Stimulated activated CD4-positive, alpha-beta T cell treated with anti-CD3 and anti-CD28 coated beads, Interleukin-4, amount 100 ng/mL, for 4 hours (primary cell): ENCODE results near the gene YAE1.

ENCODE experiments used
- DNase-seq, 2 experiments: peaks; one replicate each; pipeline ENCODE4 v3.0.0-alpha.2; 2020

The YAE1 gene

DNA sequence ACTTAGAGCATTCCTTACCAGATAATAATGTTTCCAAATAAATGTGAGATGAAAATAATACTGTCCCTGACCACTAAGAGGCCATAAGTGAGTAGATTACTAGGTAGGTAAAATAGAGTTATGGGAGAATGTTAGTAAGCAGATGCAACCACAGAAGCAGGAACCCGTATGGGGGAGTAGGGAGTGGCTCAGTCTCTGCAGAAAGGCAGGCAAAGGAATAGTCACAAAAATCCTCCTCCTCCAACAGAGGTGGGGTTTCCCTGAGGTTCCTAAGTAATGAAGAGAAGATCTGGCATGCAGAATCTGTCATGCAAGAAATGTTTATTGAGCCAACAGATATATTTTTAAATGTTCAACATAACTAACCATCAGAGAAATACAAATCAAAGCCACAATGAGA lies 9.0 kb upstream of the YAE1 start:
- no peak for DNase-seq

DNA sequence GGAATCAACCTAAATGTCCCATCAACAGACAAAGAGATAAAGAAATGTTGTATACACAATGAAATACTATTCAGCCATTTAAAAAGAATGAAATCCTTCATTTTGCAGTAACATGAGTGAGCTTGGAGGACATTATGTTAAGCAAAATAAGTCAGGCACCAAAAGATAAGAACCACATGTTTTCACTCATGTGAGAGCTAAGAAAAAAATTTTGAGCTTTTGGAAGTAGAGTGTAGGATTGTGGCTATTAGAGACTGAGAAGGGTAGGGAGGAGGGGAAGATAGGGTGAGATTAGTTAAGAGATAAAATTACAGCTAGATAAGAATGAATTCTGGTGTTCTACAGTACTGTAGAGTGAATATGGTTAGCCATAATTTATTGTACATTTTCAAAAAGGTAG lies 8.3 kb upstream of the YAE1 start:
- no peak for DNase-seq

DNA sequence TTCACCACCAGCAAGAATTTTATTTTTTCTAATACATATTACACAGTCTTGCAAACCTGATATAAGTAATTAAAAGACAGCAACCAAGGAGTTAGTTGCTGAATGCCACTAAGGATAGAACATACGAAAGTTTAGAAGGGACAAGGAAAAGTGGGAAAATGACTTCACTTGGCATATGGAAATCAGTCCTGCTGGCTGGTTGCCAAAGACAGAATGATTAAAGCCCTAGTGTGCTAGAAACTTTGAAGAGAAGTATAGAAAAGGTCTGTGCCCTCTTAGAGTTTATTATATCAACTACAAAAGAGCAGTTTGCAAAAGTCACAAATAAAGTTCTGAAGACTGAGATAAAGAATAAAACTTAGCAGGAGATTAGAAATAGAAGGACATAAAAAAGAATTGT lies 5.8 kb upstream of the YAE1 start:
- DNase-seq, result no peak

DNA sequence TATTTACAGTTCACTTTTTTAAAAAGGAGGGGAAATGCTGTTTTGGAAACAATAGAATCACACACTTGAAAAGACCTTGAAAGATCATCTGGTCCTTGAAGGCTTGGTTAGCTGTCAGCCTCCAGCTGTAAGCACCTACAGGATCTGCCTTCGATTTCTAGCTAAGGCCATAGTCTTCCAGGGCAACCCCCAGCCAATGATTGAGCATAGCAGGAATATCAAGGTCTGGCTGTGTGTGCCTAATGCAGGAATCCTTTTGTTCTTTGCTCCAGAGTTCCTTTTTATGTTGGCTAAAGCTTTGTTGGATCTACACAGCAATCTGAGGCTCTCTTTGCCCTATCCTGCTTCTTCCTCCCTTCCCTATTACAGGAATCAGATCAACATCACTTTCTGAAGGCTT lies 5.2 kb upstream of the YAE1 start:
- DNase-seq, result no peak

DNA sequence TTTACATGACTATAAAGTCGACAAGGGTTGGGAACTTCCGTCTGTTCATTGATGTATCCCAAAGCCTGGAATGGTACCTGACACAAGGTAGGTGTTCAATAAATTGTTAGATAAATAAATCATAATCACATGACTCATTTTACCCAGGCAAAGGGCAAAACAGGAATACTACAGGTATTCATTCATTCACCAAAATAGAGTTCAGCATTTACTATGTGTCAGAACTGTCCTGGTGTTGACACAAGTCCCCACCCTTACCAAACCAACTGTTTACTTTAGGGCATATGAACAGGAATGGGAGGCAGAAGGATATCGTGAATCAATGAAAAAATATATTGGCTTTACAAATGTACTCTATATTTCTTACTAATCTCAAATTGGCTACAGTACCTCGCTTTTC lies 666 bp upstream of the YAE1 start:
- no peak for DNase-seq

DNA sequence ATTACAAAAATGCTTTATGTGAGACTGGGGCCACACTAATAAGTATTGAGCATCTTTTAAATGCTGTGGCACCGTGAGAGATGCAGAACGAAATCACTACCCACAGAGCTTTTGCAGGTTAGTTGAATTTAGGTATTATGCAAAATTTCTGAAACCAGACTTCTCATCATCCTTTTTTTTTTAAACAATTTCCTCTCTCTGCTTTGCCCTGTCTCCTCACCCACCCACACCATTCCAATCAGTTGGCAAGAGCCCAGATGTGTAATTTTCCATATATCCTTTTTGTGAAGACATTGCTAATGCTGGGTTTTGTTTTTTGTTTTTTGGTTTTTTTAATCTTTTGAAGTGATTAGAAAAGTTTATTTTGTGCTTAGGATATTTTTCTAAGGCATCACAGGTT lies 1.1 kb downstream of the YAE1 start:
- DNase-seq, result no peak

DNA sequence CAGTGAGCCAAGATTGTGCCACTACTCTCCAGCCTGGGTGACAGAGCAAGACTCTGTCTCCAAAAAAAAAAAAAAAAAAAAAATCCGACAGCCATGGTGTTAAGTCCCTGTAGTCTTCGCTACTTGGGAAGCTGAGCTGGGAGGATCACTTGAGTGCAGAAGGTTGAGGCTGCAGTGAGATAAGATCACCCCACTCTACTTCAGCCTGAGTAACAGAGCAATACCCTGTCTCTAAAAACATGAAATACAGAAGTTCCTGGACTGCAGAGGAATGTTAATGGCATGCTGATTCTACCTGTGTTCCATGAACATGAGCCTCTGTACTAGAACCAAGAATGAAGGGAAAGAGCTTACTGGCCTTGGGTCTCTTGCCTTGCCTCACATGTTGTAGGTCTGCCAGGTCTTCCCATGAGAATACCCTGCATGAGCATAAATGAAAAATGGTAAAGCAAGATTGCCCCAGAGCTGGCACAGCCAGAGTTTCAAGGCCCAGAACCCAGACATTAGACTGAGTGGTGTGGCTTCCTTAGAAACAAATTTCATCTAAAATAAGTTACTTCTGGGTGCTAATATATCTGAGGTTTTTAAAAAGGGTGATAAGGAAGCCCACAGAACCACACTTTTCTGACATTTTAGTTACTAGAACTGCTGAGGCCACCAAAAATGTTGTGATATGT lies 8.6 kb downstream of the YAE1 start:
- DNase-seq, result no peak

DNA sequence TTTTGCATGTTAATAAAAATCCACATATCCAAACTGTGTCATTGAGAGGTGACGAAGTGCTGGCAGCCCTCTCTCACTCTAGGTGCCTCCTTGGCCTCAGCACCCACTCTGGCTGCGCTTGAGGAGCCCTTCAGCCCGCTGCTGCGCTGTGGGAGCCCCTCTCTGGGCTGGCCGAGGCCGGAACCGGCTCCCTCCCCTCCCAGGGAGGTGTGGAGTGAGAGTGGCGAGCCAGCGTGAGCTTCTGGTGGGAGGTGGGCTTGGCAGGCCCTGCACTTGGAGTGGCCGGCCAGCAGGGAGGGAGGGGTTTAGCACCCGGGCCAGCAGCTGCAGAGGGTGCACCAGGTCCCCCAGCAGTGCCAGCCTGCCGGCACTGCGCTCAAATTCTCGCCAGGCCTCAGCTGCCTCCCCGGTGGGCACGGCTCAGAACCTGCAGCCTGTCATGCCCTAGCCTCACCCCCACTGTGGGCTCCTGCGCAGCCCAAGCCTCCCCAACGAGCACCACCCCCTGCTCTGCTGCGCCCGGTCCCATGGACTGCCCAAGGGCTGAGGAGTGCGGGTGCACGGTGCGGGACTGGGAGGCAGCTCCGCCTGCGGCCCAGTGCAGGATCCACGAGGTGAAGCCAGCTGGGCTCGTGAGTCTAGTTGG lies 11.1 kb downstream of the YAE1 start:
- no peak for DNase-seq

DNA sequence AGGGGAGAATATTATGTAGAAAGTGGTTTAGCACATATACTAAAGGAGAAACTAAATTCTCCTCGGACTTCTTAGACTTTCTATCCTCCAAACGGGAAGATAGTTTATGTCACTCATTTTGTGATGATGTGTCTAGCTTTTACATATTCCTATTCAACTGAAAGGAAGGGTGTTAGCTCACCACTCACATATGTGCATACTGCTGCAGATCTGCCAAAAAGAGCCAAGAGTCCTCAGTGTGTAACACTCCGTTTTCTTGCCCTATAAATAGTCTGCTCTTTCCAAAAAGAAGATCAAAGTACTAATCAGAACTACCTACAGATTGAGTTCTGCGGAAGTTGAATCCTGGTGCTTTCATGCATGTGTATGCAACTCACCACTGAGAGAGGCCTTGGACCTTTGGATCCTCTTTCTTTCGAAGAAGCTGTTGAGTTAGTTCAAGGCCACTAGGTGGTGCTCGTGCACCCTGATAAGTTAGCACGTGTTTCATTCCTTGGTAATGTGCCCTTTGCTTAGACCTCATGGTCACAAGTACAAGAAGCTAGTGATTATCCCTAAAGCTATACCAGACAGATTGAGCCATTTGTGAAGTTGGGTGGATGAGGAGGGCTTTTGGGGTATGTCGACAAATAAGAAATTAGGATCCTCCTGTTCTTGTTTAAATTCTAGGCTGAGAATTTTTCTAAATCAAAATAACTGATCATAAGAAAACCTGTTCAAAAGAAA lies 14.1 kb downstream of the YAE1 start:
- DNase-seq, result peak; percentile 59 to 76

DNA sequence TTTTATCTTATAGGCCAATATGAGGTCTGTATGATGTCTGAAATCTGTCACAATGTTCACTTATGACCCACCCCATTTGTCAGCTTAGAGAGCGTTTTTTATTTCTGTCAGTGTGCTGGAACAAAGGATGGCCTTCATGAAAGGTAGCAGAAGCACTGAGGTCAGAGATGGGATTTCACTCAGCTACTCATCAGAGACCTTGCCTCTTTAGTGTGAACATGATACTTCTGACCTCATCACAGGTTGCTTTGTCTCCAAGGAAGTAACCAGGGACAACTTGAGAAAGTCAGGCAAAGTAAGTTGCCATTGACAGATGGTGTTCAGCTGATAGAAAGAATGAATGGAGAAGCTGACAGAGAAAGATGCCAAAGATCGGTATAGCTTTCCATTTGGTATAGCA lies 16.3 kb downstream of the YAE1 start:
- no peak for DNase-seq

DNA sequence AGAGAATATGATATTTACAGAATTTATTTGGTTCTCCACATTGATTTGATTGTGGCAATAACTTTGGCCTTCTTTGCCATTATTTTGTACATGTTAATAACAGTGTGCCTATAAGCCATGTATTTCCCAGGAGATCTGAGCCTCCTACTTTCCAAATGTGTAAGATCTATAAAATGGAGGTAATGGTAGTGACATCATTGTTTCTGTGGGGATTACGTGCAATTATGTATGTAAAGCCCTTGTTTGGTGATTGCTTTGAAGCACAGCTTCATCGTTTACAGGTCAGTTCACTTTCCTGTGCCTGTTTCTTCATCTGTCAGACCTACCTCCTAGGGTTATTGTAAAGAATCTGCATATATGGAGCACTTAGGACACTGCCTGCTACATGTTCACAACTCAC lies 17.3 kb downstream of the YAE1 start:
- DNase-seq, result no peak

DNA sequence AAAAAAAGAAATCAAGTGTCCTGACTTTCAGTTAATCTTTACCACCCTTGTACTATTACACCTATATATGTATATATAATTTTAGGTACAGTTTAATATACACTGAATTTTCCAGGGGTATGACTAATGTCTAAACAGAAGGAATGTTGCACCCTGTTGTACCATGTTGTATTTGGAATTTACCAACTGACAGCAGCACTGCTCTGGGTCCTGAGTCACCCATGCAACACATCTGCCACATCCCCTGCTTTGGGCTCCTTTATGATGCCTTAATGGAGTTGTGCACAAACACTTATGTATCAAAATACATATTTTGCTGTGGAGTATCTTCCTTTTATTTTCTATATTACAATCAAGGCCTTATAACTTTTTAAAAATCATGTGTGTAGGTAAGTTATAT lies 21.2 kb downstream of the YAE1 start:
- DNase-seq, result no peak

DNA sequence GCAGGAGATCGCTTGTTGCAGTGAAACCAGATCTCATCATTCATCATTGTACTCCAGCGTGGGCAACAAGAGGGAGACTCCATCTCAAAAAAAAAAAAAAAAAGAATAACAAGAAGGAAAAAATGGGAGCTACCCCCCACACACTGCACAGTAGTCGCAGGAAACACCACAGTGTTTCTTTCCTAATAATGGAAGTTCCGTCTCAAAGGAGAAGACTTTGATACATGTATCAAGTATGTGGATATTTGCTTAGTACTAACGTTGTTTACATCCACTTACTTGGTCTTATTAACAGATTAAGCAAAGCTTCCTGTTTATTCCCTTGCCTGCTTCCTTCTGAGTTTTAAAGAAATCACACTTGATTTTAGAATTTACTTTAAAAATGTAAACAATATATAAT lies 22.2 kb downstream of the YAE1 start:
- no peak for DNase-seq

DNA sequence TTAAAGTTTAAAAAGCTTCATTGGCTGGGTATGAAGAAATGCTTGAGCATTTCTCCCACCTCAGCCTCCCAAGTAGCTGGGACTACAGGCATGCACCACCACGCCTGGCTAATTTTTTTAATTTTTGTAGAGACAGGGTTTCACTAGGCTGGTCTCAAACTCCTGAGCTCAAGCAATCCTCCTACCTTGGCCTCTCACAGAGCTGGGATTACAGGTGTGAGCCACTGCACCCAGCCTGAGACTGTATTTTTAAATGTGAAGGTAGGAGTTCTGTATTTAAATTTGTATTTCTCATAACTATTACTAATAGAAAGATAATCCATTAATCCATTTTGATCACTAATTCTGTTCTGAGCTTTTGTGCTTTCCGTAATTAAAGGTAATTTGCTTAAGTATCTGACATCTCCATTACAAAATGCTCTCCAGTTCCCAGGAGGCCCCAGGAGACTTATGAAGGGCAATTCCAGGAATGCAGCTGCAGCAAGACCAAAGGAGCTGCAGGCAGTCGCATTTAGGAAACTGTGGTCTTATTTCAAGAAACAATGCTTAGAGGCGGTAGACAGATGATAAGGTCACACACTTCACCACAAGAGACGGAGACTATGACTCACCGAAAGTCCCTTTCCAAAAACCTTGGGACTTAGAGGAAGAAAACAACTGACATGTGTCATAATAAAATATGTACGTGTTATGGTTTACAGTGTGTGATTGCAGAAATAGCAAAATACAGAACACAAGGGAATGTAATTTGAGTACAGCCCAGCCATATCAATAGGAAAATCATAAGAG lies 23.3 kb downstream of the YAE1 start:
- DNase-seq, result peak; percentile 18 to 78

DNA sequence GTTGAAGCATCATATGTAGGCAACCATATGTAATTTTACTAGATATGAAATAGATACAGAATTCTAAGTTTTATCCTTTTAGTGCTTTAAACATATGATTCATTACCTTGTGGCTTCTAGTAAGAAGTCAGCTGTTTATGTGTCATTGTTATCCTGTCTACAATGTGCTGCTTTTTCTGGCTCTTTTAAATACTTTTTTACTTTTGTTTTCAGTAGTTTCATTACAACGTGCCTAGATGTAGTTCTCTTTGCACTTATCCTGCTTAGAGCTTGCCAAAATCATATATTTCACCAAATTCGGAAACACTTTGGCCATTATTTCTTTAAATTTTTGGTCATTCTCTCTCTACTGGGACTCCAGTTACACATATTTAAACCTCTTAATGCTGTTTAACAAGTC lies 26.4 kb downstream of the YAE1 start:
- DNase-seq, result no peak

DNA sequence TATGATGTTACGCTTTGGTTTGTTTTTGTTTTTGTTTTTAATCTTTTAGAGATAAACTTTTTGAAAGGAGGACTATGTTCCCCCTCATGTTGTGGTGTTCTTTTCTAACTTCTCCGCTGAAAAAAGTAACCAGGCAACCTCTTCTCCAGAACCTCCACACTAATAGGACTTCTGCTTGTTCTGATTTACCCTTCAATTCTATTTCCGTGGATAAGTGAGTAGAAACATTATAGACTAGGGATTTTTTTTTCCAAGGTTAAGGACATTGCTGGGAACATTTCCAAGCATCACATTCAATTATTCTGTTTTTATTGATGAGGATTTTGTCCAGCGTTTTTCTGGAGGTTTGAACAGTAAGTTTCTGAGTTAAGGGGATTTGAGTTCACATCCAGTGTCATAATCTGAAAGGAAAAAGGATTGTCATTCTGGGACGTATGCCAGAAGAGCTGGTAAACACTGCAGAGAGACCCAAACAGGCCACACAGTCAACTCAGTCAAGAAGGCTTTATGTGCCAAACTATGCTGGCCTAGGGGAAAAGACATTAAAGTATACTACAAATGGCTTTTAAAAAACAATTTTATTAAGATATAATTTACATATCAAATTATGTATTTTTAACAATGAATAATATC lies 28.9 kb downstream of the YAE1 start:
- no peak for DNase-seq

DNA sequence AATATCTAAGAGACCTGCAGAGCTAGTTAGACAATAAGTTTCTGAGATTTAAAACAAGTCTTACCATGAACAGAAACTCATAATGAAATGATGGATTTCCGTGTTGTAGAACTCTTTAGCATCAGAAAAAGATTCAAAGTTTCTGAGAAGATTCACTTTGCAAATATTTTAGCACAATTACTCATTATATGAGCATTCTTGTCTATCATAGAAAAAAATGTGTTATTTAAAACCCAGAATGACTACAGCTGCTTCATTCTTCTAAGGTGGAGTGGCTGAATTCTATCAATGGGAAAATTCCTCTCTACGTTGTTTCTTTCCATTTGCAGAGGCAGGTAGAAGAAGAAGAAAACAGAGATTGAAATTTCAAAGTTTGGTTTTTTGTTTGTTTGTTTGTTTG lies 36.1 kb downstream of the YAE1 start:
- DNase-seq, result no peak

DNA sequence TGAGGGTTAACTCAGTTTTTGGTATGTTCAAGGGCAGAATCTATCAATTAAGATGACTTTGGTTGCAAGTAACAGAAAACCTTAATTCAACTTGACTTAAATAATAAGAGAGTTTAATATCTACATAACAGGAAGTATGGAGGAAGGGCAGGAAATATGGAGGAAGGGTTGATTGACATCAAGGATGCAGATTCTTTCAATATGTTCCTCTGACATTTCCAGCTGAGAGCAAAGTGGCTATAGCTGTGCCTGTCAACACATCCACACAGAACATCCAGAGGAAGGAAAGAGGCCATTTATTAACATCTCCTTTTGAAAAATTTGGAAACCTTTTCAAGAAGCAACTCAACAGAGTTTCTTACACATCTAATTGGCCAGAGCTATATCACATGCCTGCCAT lies 37.7 kb downstream of the YAE1 start:
- DNase-seq, result no peak

DNA sequence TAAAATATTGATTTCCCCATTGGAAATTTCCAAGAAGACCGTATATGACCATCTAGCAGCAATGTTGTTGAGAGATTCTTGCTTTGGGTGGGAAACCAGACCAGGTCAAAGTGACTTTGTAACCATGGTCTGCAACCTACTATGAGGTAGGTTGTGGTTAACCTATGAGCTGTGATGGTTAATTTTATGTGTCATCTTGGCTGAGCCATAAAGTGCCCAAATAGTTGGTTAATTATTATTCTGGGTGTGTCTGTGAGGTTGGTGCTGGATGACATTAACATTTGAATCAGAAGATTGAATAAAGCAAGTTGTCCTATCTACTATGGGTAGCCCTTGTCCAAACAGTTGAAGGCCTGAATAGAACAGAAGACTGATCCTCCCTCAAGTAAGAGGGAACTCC lies 38.9 kb downstream of the YAE1 start:
- DNase-seq, result no peak

DNA sequence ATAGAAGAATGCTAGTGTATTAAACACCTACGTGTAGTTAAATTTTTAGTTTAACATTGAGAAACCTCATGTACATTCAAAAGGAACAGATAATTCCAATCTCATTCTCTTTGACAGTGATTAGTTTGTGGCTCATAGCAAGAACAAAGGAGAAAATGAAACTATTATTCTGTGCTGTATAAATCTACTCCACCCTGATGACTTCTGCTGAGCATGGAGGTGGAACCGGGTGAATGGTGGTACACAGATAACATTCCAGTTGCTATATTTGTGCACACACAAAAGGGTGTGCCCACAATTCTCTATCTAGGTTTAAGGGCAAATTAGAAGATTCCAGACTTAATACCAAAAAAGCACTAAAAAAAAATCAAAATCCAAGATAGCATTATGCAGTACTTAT lies 40.1 kb downstream of the YAE1 start:
- no peak for DNase-seq

DNA sequence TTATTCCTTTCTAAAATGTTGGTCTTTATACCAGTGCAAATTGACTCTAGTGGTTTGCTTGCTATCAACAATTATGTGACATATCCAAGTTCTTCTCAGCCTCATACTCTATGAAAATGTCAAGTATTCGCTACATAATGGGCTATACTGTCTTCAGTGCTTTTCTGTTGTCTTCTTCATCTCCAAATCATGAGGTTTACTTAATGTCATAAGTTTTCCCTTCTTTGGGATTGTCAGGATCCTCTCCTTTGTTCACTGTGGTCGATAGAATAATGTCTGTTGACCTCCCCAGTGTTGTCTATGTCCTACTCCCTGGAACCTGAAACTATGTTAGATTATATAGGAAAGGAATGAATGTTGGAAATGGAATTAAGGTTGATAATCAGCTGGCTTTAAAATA lies 40.7 kb downstream of the YAE1 start:
- DNase-seq, result no peak

DNA sequence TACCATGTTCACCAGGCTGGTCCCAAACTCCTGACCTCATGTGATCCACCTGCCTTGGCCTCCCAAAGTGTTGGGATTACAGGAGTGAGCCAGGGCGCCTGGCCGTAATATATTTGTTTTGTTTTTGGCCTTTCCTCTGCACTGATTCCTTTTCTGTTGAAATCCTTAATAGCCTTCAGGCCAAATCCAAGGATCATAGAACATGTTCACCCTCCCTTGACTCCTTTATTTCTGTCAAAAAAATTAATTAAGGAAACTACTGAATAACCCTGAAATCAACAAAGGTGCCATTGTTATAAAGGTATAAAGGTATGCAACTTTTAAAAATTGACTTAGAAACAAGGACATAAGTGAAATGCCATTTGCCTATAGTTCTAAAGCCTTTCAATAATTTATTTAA lies 41.7 kb downstream of the YAE1 start:
- DNase-seq, result no peak

DNA sequence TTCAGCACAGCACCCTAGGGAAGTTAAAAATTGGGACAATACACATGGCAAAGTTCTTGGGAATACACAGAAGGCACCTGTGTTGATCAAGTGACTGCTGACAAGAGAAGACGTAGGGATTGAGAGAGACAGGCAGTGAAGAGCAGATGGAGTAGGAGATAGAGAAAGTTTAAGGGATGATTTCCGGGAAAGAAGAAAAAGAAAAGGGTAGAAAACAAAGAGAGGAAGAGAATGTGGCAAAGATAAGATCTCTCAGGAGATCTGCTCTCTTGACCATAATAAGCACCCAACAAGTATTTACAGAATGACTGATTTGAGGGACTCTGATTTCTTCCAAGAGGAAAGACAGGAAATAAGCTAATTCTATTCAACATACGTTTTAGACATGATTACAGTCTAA lies 42.1 kb downstream of the YAE1 start:
- DNase-seq, result no peak
